Activated T-helper 17 cell treated with anti-CD3 and anti-CD28 coated beads, Interleukin-2, amount 50 U/mL, for 72 hours (primary cell): ENCODE results near the gene INSYN1. TPM values are rescaled to one million over a fixed set of nuclear protein-coding genes. Genes with fewer than 3 reads are reported as not detected.
"Not testable (repeated sequence)": the region's sequence is repeated elsewhere in the genome, so short reads cannot be mapped to it uniquely, and the experiment has no call there.

ENCODE experiments used
- ATAC-seq: fragments of 150-1000 bp; cut with Tn5 transposase; replicated peaks from 2 replicates; pipeline ENCODE4 v1.10.0; 2021; ENCODE audit warnings: mild to moderate bottlenecking, moderate library complexity
- H3K27ac Mint-ChIP-seq: one replicate; pipeline ENCODE4 v1.8.0; 2022; ENCODE audit warnings: mixed read lengths
- H3K27me3 Mint-ChIP-seq: one replicate; pipeline ENCODE4 v1.8.0; 2022; ENCODE audit warnings: mixed read lengths
- H3K36me3 Mint-ChIP-seq: one replicate; pipeline ENCODE4 v1.8.0; 2022; ENCODE audit warnings: low read depth, mild to moderate bottlenecking, mixed read lengths
- H3K4me1 Mint-ChIP-seq: one replicate; pipeline ENCODE4 v1.8.0; 2022; ENCODE audit warnings: mixed read lengths
- H3K4me3 Mint-ChIP-seq: one replicate; pipeline ENCODE4 v1.8.0; 2022; ENCODE audit warnings: mild to moderate bottlenecking, mixed read lengths
- H3K9me3 Mint-ChIP-seq: one replicate; pipeline ENCODE4 v1.8.0; 2022; ENCODE audit warnings: mixed read lengths
- total RNA-seq, 2 donors: library from RNA; stranded (reverse); gene quantifications; one replicate each; pipeline ENCODE4 v1.2.3, GENCODE V29; 2022

Gene INSYN1
- total RNA-seq, 2 donors from 2014 or later, result not detected

- not testable (repeated sequence) for H3K4me1 Mint-ChIP-seq, H3K4me3 Mint-ChIP-seq
Observed at GRCh38 chr15:73704142-73704868, 48.8 kb downstream of the INSYN1 start.

GRCh38 chr15:73703601-73704000, 49.5 kb downstream of the INSYN1 start:
- H3K9me3 Mint-ChIP-seq, ATAC-seq, H3K4me1 Mint-ChIP-seq, H3K27ac Mint-ChIP-seq, H3K36me3 Mint-ChIP-seq, H3K4me3 Mint-ChIP-seq: not testable (repeated sequence)
- H3K27me3 Mint-ChIP-seq, result peaks cover 22% of the 10 kb centered on the region

More at GRCh38 chr15:73704142-73704868, 48.8 kb downstream of the INSYN1 start:
- H3K36me3 Mint-ChIP-seq, H3K27ac Mint-ChIP-seq, ATAC-seq, H3K9me3 Mint-ChIP-seq: not testable (repeated sequence)
- peaks cover 21% of the 10 kb centered on the region for H3K27me3 Mint-ChIP-seq

GRCh38 chr15:73702311-73703239, 50.6 kb downstream of the INSYN1 start:
- H3K4me3 Mint-ChIP-seq, result not testable (repeated sequence)

DNA sequence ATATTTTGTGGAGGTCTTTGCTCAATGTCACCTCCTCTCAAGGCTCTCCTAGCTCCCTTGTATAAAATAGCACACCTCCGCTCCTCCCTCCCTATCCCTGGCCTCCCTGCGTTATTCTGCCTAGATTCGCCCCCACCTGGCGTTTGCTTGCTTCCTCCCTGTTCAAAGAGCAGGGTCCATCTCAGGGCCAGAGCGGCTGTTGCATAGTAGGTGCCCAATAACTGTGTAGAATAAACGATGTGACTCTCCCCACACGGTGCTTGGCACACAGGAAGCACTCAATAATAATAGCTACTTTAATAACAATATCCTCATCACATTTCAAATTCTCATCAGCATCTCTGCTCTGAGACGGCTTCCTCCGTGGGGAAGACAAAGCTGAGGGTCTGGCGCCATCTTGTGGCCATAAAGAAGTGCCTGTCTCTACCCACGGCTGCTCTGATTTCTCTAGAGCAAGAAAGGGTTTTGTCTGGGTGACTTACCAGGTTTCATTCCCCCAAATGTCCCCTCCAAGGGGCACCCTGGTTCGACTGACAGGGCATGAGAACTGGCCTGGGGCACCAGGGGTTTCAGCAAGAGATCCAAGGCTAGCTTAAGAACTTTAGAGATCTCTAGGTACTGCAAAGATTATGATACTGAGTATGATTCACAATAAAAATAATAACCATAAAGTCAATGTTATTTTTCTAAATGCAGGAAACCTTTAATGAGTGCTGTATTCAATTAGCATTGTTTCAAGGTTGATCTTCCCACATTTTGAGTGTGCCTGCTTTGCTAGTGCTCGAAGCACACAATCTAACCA, 52.9 kb downstream of the INSYN1 start:
- Mint-ChIP-seq H3K9me3 (no peaks in the 10 kb centered on the region), H3K4me3 (no peak overlapping the region), H3K36me3 (no peaks in the 10 kb centered on the region), H3K27ac (peak overlapping the region; percentile 32), H3K27me3 (peaks cover 21% of the 10 kb centered on the region), H3K4me1 (peaks cover 16% of the 10 kb centered on the region)
- ATAC-seq, result peak; percentile 61

More at GRCh38 chr15:73702311-73703239, 50.6 kb downstream of the INSYN1 start:
- H3K27ac Mint-ChIP-seq, H3K4me1 Mint-ChIP-seq, H3K9me3 Mint-ChIP-seq, H3K36me3 Mint-ChIP-seq, ATAC-seq: not testable (repeated sequence)
- peaks cover 21% of the 10 kb centered on the region for H3K27me3 Mint-ChIP-seq

- Mint-ChIP-seq H3K9me3 (no peaks in the 10 kb centered on the region), H3K27me3 (peaks cover 23% of the 10 kb centered on the region)
- ATAC-seq, result no peak
Observed at GRCh38 chr15:73699249-73700040, 53.7 kb downstream of the INSYN1 start.

DNA sequence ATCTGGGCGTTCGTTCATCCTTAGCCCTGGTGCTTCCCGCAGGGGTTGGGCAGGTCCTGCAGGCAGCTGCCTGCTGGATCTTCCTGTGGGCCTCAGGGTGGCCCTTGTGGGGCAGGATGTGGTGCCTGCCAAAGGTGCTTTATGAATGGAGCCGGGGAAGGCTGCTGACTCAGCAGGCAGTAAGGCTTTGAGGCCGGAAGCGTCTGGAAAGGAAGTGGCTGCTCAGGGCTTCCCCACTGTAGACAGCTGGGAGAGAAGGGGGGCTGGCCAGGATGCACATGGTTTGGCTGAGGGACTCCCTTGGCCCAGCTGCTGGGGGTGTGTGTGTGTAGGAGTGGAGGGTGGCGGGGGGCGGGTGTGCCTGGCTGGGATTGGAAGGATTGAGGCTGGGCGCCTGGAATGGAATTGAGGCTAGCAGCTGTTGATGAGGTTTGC, 56.1 kb downstream of the INSYN1 start:
- H3K9me3 Mint-ChIP-seq, result no peaks in the 10 kb centered on the region
- peaks cover 39% of the 10 kb centered on the region for H3K27me3 Mint-ChIP-seq
- peaks cover 21% of the 10 kb centered on the region for H3K4me1 Mint-ChIP-seq
- peak overlapping the region; percentile 74 for H3K4me3 Mint-ChIP-seq
- H3K27ac Mint-ChIP-seq, result peak overlapping the region; percentile 79
- peak; percentile 98 for ATAC-seq
- no peaks in the 10 kb centered on the region for H3K36me3 Mint-ChIP-seq

More at GRCh38 chr15:73699249-73700040, 53.7 kb downstream of the INSYN1 start:
- Mint-ChIP-seq H3K27ac (peak overlapping the region; percentile 32), H3K4me3 (no peak overlapping the region), H3K4me1 (peaks cover 16% of the 10 kb centered on the region), H3K36me3 (no peaks in the 10 kb centered on the region)

DNA sequence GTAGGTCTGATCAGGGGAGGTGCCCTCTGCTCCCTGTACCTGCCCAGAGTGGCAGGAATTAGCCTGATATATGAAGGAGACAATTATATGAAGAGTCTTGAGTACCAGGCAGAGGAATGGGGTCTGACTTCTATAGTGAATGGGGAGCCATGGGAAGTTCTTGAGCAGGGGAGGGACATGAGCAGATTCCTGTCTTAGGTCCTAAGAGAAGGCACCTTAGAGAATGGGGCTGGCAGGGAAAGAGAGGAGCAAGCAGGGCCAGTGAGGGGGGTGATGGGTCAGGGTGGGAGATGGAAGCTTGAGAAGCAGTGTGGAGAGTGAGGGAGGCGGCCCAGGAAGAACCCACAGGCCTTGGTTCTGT, 56.5 kb downstream of the INSYN1 start:
- no peaks in the 10 kb centered on the region for H3K36me3 Mint-ChIP-seq
- H3K27ac Mint-ChIP-seq, result peak overlapping the region; percentile 79
- H3K27me3 Mint-ChIP-seq, result peaks cover 39% of the 10 kb centered on the region
- ATAC-seq, result no peak
- peak overlapping the region; percentile 74 for H3K4me3 Mint-ChIP-seq
- peaks cover 21% of the 10 kb centered on the region for H3K4me1 Mint-ChIP-seq
- no peaks in the 10 kb centered on the region for H3K9me3 Mint-ChIP-seq

GRCh38 chr15:73695773-73696640, 57.1 kb downstream of the INSYN1 start:
- H3K36me3 Mint-ChIP-seq, result no peaks in the 10 kb centered on the region

GRCh38 chr15:73694419-73694818, 58.7 kb downstream of the INSYN1 start:
- ATAC-seq, result no peak

More at GRCh38 chr15:73695773-73696640, 57.1 kb downstream of the INSYN1 start:
- H3K4me1 Mint-ChIP-seq, result peaks cover 21% of the 10 kb centered on the region
- no peak for ATAC-seq
- peaks cover 39% of the 10 kb centered on the region for H3K27me3 Mint-ChIP-seq
- peak overlapping the region; percentile 74 for H3K4me3 Mint-ChIP-seq
- no peaks in the 10 kb centered on the region for H3K9me3 Mint-ChIP-seq
- H3K27ac Mint-ChIP-seq, result peak overlapping the region; percentile 79

DNA sequence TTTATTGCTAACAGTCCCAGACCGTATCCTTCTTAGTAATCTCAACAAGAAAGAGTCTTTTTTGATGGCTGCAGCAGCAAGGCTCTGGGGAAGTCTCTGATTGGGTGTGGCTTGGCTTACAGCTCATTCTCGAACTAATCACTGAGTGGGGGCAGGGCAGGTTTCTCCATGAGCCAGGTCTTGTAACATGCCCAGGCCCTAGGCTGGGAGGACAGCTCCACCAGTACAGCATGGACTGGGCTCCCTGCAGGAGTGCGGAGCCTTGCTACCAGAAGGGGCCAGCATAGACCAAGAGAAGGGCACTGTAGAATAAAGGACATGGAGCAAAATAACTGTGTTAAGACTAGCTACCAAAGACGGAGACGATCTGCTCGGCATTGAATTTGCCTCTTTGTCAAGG, 61.8 kb downstream of the INSYN1 start:
- H3K27me3 Mint-ChIP-seq, result peaks cover 42% of the 10 kb centered on the region
- H3K36me3 Mint-ChIP-seq, result no peaks in the 10 kb centered on the region
- H3K4me1 Mint-ChIP-seq, result peaks cover 6% of the 10 kb centered on the region
- no peaks in the 10 kb centered on the region for H3K9me3 Mint-ChIP-seq
- ATAC-seq, result no peak
- no peak overlapping the region for H3K27ac Mint-ChIP-seq
- no peak overlapping the region for H3K4me3 Mint-ChIP-seq

More at GRCh38 chr15:73694419-73694818, 58.7 kb downstream of the INSYN1 start:
- peaks cover 15% of the 10 kb centered on the region for H3K4me1 Mint-ChIP-seq
- H3K36me3 Mint-ChIP-seq, result no peaks in the 10 kb centered on the region
- no peaks in the 10 kb centered on the region for H3K9me3 Mint-ChIP-seq
- no peak overlapping the region for H3K4me3 Mint-ChIP-seq
- no peak overlapping the region for H3K27ac Mint-ChIP-seq
- H3K27me3 Mint-ChIP-seq, result peaks cover 33% of the 10 kb centered on the region

DNA sequence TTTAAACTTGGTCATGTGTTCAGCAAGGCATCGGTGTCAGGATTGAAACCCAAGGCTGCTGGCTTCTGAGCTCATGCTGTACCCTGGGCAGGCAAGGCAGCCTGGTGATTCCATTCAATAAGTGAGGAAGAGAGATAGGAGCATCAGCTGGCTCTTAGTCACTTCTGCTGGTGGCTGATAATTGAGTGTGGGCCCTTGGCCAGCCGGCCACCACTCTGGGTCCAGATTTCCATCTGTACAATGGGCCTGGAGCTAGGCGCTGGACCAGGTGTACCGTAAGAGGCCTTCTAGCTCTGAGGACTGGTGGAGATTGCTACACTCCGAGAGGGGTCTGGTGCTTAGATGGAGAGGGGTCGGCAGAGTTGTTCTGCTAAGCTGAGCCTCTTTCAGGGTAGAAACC, 64.7 kb downstream of the INSYN1 start:
- Mint-ChIP-seq H3K9me3 (no peaks in the 10 kb centered on the region), H3K27me3 (peaks cover 40% of the 10 kb centered on the region), H3K4me1 (peaks cover 9% of the 10 kb centered on the region), H3K4me3 (no peak overlapping the region), H3K27ac (no peak overlapping the region), H3K36me3 (peaks cover 5% of the 10 kb centered on the region)
- no peak for ATAC-seq

- H3K4me3 Mint-ChIP-seq, result no peak overlapping the region
- no peaks in the 10 kb centered on the region for H3K9me3 Mint-ChIP-seq
- peaks cover 9% of the 10 kb centered on the region for H3K4me1 Mint-ChIP-seq
- ATAC-seq, result no peak
- no peak overlapping the region for H3K27ac Mint-ChIP-seq
- H3K36me3 Mint-ChIP-seq, result peaks cover 6% of the 10 kb centered on the region
- peaks cover 36% of the 10 kb centered on the region for H3K27me3 Mint-ChIP-seq
Observed at GRCh38 chr15:73687351-73687750, 65.8 kb downstream of the INSYN1 start.

GRCh38 chr15:73686781-73687256, 66.3 kb downstream of the INSYN1 start:
- Mint-ChIP-seq H3K9me3 (no peaks in the 10 kb centered on the region), H3K4me1 (peaks cover 9% of the 10 kb centered on the region), H3K4me3 (no peak overlapping the region), H3K36me3 (peaks cover 6% of the 10 kb centered on the region), H3K27ac (no peak overlapping the region), H3K27me3 (peaks cover 36% of the 10 kb centered on the region)
- ATAC-seq, result no peak
